HG03460 (cell line): ENCODE measurements around the gene CTU2.
A peak's percentile ranks its signal among the peaks of the same experiment; 100 is the strongest.

Experiments
- ATAC-seq: cut with Tn5 transposase; IDR thresholded peaks from one replicate; pipeline ENCODE4 v1.9.1; 2021; ENCODE audit not compliant: unreplicated experiment

Gene CTU2

GRCh38 chr16:88726981-88727380, 20.7 kb downstream of the CTU2 start:
- ATAC-seq: no peak

GRCh38 chr16:88727871-88728270, 21.6 kb downstream of the CTU2 start:
- no peak for ATAC-seq

- no peak for ATAC-seq
Measured at GRCh38 chr16:88730632-88731607, 24.6 kb downstream of the CTU2 start.

GRCh38 chr16:88731699-88732098, 25.4 kb downstream of the CTU2 start:
- no peak for ATAC-seq

GRCh38 chr16:88732172-88732960, 26.1 kb downstream of the CTU2 start:
- ATAC-seq: no peak

- no peak for ATAC-seq
Measured at GRCh38 chr16:88732961-88733294, 26.6 kb downstream of the CTU2 start.

- ATAC-seq: no peak
Measured at GRCh38 chr16:88733630-88734360, 27.5 kb downstream of the CTU2 start.

GRCh38 chr16:88734361-88734728, 28.0 kb downstream of the CTU2 start:
- no peak for ATAC-seq

- ATAC-seq: no peak
Measured at GRCh38 chr16:88735121-88735520, 28.8 kb downstream of the CTU2 start.

- ATAC-seq: no peak
Measured at GRCh38 chr16:88735616-88736015, 29.3 kb downstream of the CTU2 start.

GRCh38 chr16:88736088-88736487, 29.8 kb downstream of the CTU2 start:
- ATAC-seq: no peak

- no peak for ATAC-seq
Measured at GRCh38 chr16:88736496-88736895, 30.2 kb downstream of the CTU2 start.

- peak; percentile 58 for ATAC-seq
Measured at GRCh38 chr16:88737298-88738150, 31.2 kb downstream of the CTU2 start.

- ATAC-seq: no peak
Measured at GRCh38 chr16:88738151-88739084, 32.1 kb downstream of the CTU2 start.

- ATAC-seq: no peak
Measured at GRCh38 chr16:88739139-88739976, 33.1 kb downstream of the CTU2 start.

- no peak for ATAC-seq
Measured at GRCh38 chr16:88739977-88740726, 33.8 kb downstream of the CTU2 start.

- no peak for ATAC-seq
Measured at GRCh38 chr16:88740727-88741055, 34.4 kb downstream of the CTU2 start.

- no peak for ATAC-seq
Measured at GRCh38 chr16:88741368-88741767, 35.1 kb downstream of the CTU2 start.
